Left lung (tissue), 10 donors: ENCODE measurements around the gene PPM1H. TPM values are rescaled to one million over a fixed set of nuclear protein-coding genes. Genes with fewer than 3 reads are reported as not detected.

Experiments
- ATAC-seq: fragments of 200-7000 bp; cut with Tn5 transposase; one replicate; pipeline ENCODE4 v1.9.1; 2020; ENCODE audit warnings: moderate library complexity
- DNase-seq, 4 donors: peaks; one replicate each; pipeline ENCODE4 v3.0.0-alpha.2; 2013 to 2020
- H3K27ac ChIP-seq, 2 donors: fragments of 200-600 bp; sonication (generic) in 1 of 2; one replicate each; pipeline versions ENCODE4 v1.5.0 to v1.8.0; 2020 to 2021
- H3K27me3 ChIP-seq, 2 donors: fragments of 200-600 bp; sonication (generic) in 1 of 2; one replicate each; pipeline versions ENCODE4 v1.5.0 to v1.8.0; 2020 to 2021
- H3K36me3 ChIP-seq, 2 donors: fragments of 200-600 bp; sonication (generic) in 1 of 2; one replicate each; pipeline versions ENCODE4 v1.5.0 to v1.8.0; 2020 to 2021
- H3K4me1 ChIP-seq, 2 donors: fragments of 200-600 bp; one replicate each; pipeline ENCODE4 v1.8.0; 2021
- H3K4me3 ChIP-seq, 2 donors: fragments of 200-600 bp; sonication (generic) in 1 of 2; one replicate each; pipeline versions ENCODE4 v1.5.0 to v1.8.0; 2020 to 2021; ENCODE audit warnings: mild to moderate bottlenecking in 1 of 2
- H3K9me3 ChIP-seq, 2 donors: fragments of 200-600 bp; sonication (generic) in 1 of 2; one replicate each; pipeline versions ENCODE4 v1.5.0 to v1.8.0; 2020 to 2021
- CTCF ChIP-seq, 2 donors: fragments of 200-600 bp; sonication (generic) in 1 of 2; IDR thresholded peaks; one replicate each; pipeline versions ENCODE4 v1.5.0 to v1.8.0; 2021; ENCODE audit warnings: antibody characterized with exemption in 2 of 2
- intact Hi-C, 2 donors: fragments of 100-400 bp; cut with DNase I; formaldehyde crosslinking; loops; one replicate each; pipeline versions ENCODE4 v1.11.2 to v1.14.2; 2022
- polyA plus RNA-seq, 6 donors: library from polyadenylated mRNA; unstranded; fragments of 120-200 nt; gene quantifications; one replicate each; pipeline ENCODE4 v1.2.1, GENCODE V29; 2013; ENCODE audit not compliant: insufficient read length in 6 of 6
- total RNA-seq, 2 donors: library from RNA; stranded (reverse); fragmentation: NEBNext Ultra II Directional; extraction: Animal tissue kit (Norgen Biotek cat#: 25700); gene quantifications; one replicate each; pipeline ENCODE4 v1.2.1, GENCODE V29; 2021
- donor health status: DM: no; HTN: yes; CAD: no.
- donor health status: DM: no; HTN: no; CAD: no.

The PPM1H gene
- total and polyA plus RNA-seq, 8 donors = 5.9 to 12.7 (median 10.6) TPM

GRCh38 chr12:62778187-62778586 lies 156.8 kb downstream of the PPM1H start:
- ATAC-seq (no peak), DNase-seq (no peak)
- Histone ChIP-seq H3K4me1 (no peaks in the 10 kb centered on the region), H3K9me3 (no peaks in the 10 kb centered on the region), H3K4me3 (no peak overlapping the region), H3K27me3 (no peaks in the 10 kb centered on the region), H3K27ac (no peak overlapping the region), H3K36me3 (no peaks in the 10 kb centered on the region)
- TF ChIP-seq CTCF (IDR thresholded peaks at IDR 0.05) = no peak
- intact Hi-C loops = no loop called here

DNA sequence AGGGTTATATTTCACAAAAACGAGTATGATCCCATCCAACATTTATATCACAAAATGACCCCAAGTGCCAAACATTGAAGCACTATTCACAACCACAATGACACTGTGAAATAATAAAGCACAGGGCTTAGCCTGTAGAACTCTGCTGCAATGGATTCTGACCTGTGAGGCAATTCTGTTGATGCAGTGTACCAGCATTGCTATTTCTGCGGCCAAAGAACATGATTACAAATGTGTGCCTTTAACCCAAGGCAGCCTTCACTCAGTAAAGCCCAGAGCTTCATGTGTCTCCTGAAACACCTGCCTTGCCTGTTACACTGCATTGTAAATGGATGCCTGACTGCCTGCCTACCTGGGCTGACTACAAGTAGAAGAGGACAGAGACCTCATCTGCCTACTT lies 158.0 kb downstream of the PPM1H start:
- TF ChIP-seq CTCF (IDR thresholded peaks at IDR 0.05) = no peak
- Histone ChIP-seq H3K27me3 (no peaks in the 10 kb centered on the region), H3K27ac (no peak overlapping the region), H3K4me3 (no peak overlapping the region), H3K9me3 (no peaks in the 10 kb centered on the region), H3K36me3 (no peaks in the 10 kb centered on the region), H3K4me1 (no peaks in the 10 kb centered on the region)
- no peak for DNase-seq
- ATAC-seq = no peak
- intact Hi-C loops = no loop called here

GRCh38 chr12:62776575-62776974 lies 158.4 kb downstream of the PPM1H start:
- intact Hi-C loops = no loop called here
- H3K27ac ChIP-seq = no peak overlapping the region
- no peak for TF ChIP-seq CTCF (IDR thresholded peaks at IDR 0.05)
- no peaks in the 10 kb centered on the region for H3K4me1 ChIP-seq
- H3K27me3 ChIP-seq = no peaks in the 10 kb centered on the region
- no peak overlapping the region for H3K4me3 ChIP-seq
- no peaks in the 10 kb centered on the region for H3K9me3 ChIP-seq
- no peak for ATAC-seq
- H3K36me3 ChIP-seq = no peaks in the 10 kb centered on the region
- no peak for DNase-seq

DNA sequence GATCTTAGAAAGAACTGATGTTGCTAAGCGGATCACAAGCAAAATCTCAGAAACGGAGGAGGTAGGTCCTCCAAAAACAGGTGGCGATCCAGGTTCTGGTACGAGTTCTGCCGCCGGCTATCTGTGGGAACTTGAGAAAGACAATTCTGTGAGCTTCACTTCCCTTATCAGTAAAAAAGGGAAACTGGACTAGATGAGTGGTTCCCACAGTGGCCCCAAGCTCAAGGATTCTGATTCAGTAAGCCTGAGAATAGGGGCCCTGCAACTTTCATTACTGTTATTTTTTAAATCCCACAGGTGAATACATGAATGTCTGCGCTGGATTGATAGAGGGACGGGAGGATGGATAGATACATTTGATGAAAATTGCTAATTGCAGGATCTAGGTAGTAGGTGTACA lies 160.2 kb downstream of the PPM1H start:
- ATAC-seq (no peak), DNase-seq (no peak)
- Histone ChIP-seq H3K9me3 (no peaks in the 10 kb centered on the region), H3K4me3 (no peak overlapping the region), H3K27ac (no peak overlapping the region), H3K27me3 (no peaks in the 10 kb centered on the region), H3K36me3 (no peaks in the 10 kb centered on the region), H3K4me1 (no peaks in the 10 kb centered on the region)
- no peak for TF ChIP-seq CTCF (IDR thresholded peaks at IDR 0.05)
- intact Hi-C loops = no loop called here

- intact Hi-C loops = no loop called here
- Histone ChIP-seq H3K9me3 (no peaks in the 10 kb centered on the region), H3K4me3 (no peak overlapping the region), H3K27ac (no peak overlapping the region), H3K36me3 (no peaks in the 10 kb centered on the region), H3K27me3 (no peaks in the 10 kb centered on the region), H3K4me1 (no peaks in the 10 kb centered on the region)
- ATAC-seq (no peak), DNase-seq (no peak)
- no peak for TF ChIP-seq CTCF (IDR thresholded peaks at IDR 0.05)
These were observed 162.5 kb downstream of the PPM1H start for GRCh38 chr12:62772416-62772955.
